HEK293T (cell line): ENCODE results near the gene KIFC3.
"Not testable (repeated sequence)": the region's sequence is repeated elsewhere in the genome, so short reads cannot be mapped to it uniquely, and the experiment has no call there.

ENCODE experiments used
- CTCF ChIA-PET: fragments of 350-600 bp; formaldehyde crosslinking; extraction: SDS; loops from one replicate; lab custom pipeline; 2021; ENCODE audit warnings: antibody characterized with exemption, inconsistent platforms; lab: Yijun Ruan, JAX
- POLR2A ChIA-PET: fragments of 350-600 bp; formaldehyde crosslinking; extraction: SDS; loops from one replicate; lab custom pipeline; 2020; ENCODE audit warnings: antibody characterized with exemption, inconsistent platforms; lab: Yijun Ruan, JAX
- DNase-seq: peaks from one replicate; pipeline ENCODE4 v3.0.0; 2012; ENCODE audit warnings: mixed read lengths; ENCODE audit errors: extremely low spot score
- ARNT ChIP-seq: fragments of 450-650 bp; IDR thresholded peaks from 2 replicates; pipeline ENCODE4 v1.6.1; 2017; ENCODE audit warnings: mild to moderate bottlenecking
- BHLHE40 ChIP-seq: fragments of 450-650 bp; IDR thresholded peaks from 2 replicates; pipeline ENCODE4 v1.6.1; 2016; ENCODE audit warnings: mild to moderate bottlenecking, moderate library complexity, borderline replicate concordance
- CTBP1 ChIP-seq: fragments of 450-650 bp; IDR thresholded peaks from 2 replicates; pipeline ENCODE4 v1.6.1; 2016; ENCODE audit warnings: borderline replicate concordance
- ELF4 ChIP-seq: fragments of 450-650 bp; IDR thresholded peaks from 2 replicates; pipeline ENCODE4 v1.6.1; 2017; ENCODE audit warnings: antibody characterized with exemption
- FOXA1 ChIP-seq: fragments of 450-650 bp; IDR thresholded peaks from 2 replicates; pipeline ENCODE4 v1.6.1; 2016; ENCODE audit warnings: mild to moderate bottlenecking
- FOXK2 ChIP-seq: fragments of 450-650 bp; IDR thresholded peaks from 2 replicates; pipeline ENCODE4 v1.6.1; 2016; ENCODE audit warnings: mild to moderate bottlenecking
- FOXM1 ChIP-seq: fragments of 450-650 bp; IDR thresholded peaks from 2 replicates; pipeline ENCODE4 v1.6.1; 2017; ENCODE audit warnings: mild to moderate bottlenecking, borderline replicate concordance
- HDGF ChIP-seq: fragments of 450-650 bp; IDR thresholded peaks from 2 replicates; pipeline ENCODE4 v1.6.1; 2017; ENCODE audit warnings: antibody characterized with exemption, borderline replicate concordance
- L3MBTL2 ChIP-seq: fragments of 450-650 bp; conservative IDR thresholded peaks from 2 replicates; pipeline ENCODE4 v1.6.1; 2016; ENCODE audit warnings: mild to moderate bottlenecking
- LEF1 ChIP-seq: fragments of 450-650 bp; IDR thresholded peaks from 2 replicates; pipeline ENCODE4 v1.6.1; 2017; ENCODE audit warnings: mild to moderate bottlenecking, borderline replicate concordance
- NFRKB ChIP-seq: fragments of 450-650 bp; IDR thresholded peaks from 2 replicates; pipeline ENCODE4 v1.6.1; 2016; ENCODE audit warnings: mild to moderate bottlenecking, moderate library complexity
- SP1 ChIP-seq: fragments of 450-650 bp; IDR thresholded peaks from 2 replicates; pipeline ENCODE4 v1.6.1; 2017
- SUZ12 ChIP-seq: fragments of 450-650 bp; IDR thresholded peaks from 2 replicates; pipeline ENCODE4 v1.6.1; 2016; ENCODE audit warnings: mild to moderate bottlenecking
- TARDBP ChIP-seq: fragments of 450-650 bp; IDR thresholded peaks from 2 replicates; pipeline ENCODE4 v1.6.1; 2016
- ZNF384 ChIP-seq: fragments of 450-650 bp; IDR thresholded peaks from 2 replicates; pipeline ENCODE4 v1.6.1; 2016
- TF ChIP-seq, protein P1 (sequence below): fragments of 450-650 bp; IDR thresholded peaks from 2 replicates; pipeline ENCODE4 v1.6.1; 2016

KIFC3 gene

DNA sequence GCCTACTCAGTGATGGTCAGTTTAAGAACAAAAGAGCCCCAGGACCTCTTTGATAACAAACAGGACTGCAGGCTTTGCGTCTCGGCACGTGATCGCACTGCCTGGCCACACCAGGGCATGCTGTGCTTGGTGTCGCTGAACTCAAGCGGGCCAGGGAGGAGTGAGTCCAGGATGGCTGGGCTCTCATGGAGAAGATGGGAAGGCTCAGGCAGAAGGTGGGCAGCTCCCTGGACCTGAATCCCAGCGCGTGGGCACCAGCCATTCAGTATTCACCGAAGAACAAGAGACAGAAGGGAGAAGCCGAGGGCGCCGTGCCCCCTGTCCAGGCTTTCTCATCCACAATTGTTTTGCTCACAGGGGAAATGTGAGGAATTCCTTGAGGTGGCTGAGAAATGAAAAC lies 54.8 kb downstream of the KIFC3 start:
- ChIA-PET POLR2A (interaction anchor here (1.5 kb wide), 1 partner anchor 12 kb away, joined by 4 read pairs; the partner anchor contains the start of gene KATNB1), CTCF (interaction anchor here (1.8 kb wide), 1 partner anchor 10 kb away, joined by 6 read pairs; no protein-coding TSS in a partner anchor)
- TF ChIP-seq L3MBTL2 (no peak), SUZ12 (no peak), FOXM1 (no peak), LEF1 (no peak), SP1 (no peak), NFRKB (no peak), FOXK2 (no peak), ZNF384 (no peak), HDGF (no peak), ELF4 (no peak), ARNT (no peak)
- no peak for DNase-seq

DNA sequence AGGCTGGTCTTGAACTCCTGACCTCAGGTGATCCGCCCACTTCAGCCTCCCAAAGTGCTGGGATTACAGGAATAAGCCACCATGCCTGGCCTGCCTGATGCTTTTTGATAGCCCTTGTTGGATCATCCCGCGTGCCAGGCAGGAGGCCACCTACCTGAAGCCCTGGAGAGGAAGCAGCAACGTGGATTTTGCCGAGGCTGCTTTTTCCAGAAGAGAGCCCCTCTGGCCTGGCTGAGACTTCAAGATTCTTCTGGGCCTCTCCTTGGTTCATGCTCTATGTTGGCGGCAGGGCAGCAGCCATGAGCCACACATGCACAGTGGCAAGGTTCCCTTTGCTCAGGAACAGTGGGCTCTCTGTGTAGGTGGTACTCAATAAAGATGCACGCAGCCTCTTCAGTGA lies 55.2 kb downstream of the KIFC3 start:
- ChIA-PET POLR2A (no interaction called here), CTCF (no interaction called here)
- DNase-seq: no peak
- TF ChIP-seq ELF4: no peak
- no peak for TF ChIP-seq FOXA1
- TF ChIP-seq LEF1: no peak
- TF ChIP-seq BHLHE40: no peak
- TF ChIP-seq SP1: no peak
- no peak for TF ChIP-seq FOXM1
- no peak for TF ChIP-seq NFRKB
- TF ChIP-seq, protein P1, sequence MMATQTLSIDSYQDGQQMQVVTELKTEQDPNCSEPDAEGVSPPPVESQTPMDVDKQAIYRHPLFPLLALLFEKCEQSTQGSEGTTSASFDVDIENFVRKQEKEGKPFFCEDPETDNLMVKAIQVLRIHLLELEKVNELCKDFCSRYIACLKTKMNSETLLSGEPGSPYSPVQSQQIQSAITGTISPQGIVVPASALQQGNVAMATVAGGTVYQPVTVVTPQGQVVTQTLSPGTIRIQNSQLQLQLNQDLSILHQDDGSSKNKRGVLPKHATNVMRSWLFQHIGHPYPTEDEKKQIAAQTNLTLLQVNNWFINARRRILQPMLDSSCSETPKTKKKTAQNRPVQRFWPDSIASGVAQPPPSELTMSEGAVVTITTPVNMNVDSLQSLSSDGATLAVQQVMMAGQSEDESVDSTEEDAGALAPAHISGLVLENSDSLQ: no peak
- TF ChIP-seq CTBP1: no peak
- no peak for TF ChIP-seq ZNF384
- no peak for TF ChIP-seq FOXK2
- no peak for TF ChIP-seq TARDBP
- TF ChIP-seq L3MBTL2: no peak
- no peak for TF ChIP-seq HDGF
- no peak for TF ChIP-seq ARNT
- TF ChIP-seq SUZ12: no peak

DNA sequence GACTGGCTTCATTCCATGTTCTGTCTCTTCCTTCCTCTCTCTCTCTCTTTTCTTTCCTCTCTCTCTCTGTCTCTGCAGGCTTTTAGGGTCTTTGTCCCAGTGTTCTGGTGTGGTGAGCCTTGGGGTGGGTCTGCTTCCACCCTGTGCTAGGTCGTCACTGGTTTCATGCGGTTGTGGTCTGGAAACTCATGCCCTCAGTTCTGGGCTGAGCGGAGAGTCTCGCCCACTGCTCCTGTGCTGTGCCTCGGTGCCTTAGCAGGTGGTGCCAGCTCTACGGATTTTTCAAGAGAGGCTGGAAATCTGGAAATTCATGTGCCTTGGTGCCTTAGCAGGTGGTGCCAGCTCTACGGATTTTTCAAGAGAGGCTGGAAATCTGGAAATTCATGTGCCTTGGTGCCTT lies 56.0 kb downstream of the KIFC3 start:
- DNase-seq: not testable (repeated sequence)
- POLR2A ChIA-PET: interaction anchor here (2.4 kb wide), 1 partner anchor 11 kb away, joined by 10 read pairs; the partner anchor contains the start of gene KATNB1
- CTCF ChIA-PET: interaction anchor here (0.7 kb wide), 1 partner anchor 879 kb away, joined by 3 read pairs; no protein-coding TSS in a partner anchor

DNA sequence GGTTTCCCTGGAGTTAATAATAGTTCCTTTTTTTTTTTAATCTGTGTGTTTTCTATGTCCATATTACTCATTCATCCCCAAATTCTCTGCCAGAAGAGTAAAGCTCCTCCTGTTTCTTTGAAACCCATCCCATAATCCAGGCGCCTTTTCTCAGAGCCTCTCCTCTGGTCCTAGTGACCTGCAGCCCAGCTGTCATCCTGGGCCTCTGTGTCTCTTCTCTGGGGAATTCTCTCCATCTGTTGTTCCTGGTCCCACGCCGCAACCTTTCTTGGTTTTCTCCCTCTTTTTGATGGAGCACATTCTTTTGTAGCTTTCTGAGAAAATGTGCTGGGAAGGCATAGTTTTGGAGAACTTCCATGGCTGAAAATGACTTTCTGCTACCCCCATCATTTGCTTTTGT lies 56.5 kb downstream of the KIFC3 start:
- TF ChIP-seq L3MBTL2 (no peak), TARDBP (no peak), NFRKB (no peak), SUZ12 (no peak), FOXM1 (no peak), LEF1 (no peak), HDGF (no peak), CTBP1 (no peak), ELF4 (no peak), ZNF384 (no peak), ARNT (no peak), SP1 (no peak), FOXA1 (no peak), BHLHE40 (no peak), FOXK2 (no peak)
- TF ChIP-seq, protein P1: no peak
- POLR2A ChIA-PET: interaction anchor here (2.4 kb wide), 1 partner anchor 10 kb away, joined by 10 read pairs; the partner anchor contains the start of gene KATNB1
- CTCF ChIA-PET: interaction anchor here (0.7 kb wide), 1 partner anchor 878 kb away, joined by 3 read pairs; no protein-coding TSS in a partner anchor
- no peak for DNase-seq

DNA sequence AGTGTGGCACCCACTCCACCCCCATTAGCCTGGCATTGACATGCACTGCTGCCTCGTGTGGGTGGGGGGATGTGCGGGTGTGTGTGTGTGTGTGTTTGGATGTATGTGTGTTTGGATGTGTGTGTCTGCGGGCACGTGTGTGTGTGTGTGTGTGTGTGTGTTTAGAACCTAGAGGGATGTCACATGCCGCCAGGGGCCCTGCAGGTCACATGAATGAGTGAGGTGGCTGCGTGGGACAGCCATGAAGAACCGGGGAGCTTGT lies 57.7 kb downstream of the KIFC3 start:
- POLR2A ChIA-PET: interaction anchor here (1.0 to 2.4 kb wide), 2 partner anchors 9 to 13 kb away, joined by 3 to 10 read pairs; partner anchors contain the start of gene KATNB1
- no peak for DNase-seq
- TF ChIP-seq L3MBTL2: no peak
- TF ChIP-seq TARDBP: no peak
- no peak for TF ChIP-seq SP1
- no peak for TF ChIP-seq BHLHE40
- no peak for TF ChIP-seq FOXM1
- no peak for TF ChIP-seq ARNT
- TF ChIP-seq ELF4: no peak
- TF ChIP-seq, protein P1: no peak
- TF ChIP-seq CTBP1: no peak
- no peak for TF ChIP-seq ZNF384
- no peak for TF ChIP-seq FOXA1
- no peak for TF ChIP-seq NFRKB
- TF ChIP-seq LEF1: no peak
- no peak for TF ChIP-seq FOXK2
- no peak for TF ChIP-seq HDGF
- no peak for TF ChIP-seq SUZ12
- CTCF ChIA-PET: no interaction called here

DNA sequence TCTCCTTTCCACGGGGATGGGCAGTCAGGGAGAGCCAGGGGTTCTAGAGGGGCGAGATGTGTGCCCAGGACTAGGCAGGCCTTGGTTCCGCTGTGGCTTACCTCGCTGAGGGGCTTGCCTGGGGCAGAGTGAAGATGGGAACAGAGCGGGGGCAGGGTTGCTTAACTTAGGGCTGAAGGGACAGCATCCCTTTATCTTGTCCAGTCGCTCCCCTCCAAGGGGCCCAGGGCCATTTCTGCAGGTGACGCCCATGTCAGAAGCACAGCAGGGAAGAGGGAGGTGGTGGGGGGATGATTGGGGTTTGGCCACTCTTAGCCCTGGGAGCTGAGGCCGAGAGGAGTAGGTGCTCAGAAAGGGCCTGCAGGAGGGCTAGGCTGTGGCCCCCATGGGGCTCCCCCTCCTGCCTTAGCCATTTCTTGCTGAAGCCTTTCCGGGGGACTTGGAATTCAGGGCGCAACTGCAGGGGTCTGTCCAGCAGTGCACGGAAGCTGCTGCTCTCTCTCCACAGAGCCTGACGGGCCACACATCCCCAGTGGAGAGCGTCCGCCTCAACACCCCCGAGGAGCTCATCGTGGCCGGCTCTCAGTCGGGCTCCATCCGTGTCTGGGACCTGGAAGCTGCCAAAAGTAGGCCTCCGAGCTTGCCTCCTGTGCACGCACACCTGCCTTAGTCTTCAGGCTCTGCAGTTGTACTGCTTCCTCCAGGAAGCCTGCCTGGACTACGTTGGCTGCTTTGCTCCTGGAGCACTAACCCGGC lies 58.2 kb downstream of the KIFC3 start:
- DNase-seq: no peak
- CTCF ChIA-PET: no interaction called here
- POLR2A ChIA-PET: interaction anchor here (1.0 to 2.4 kb wide), 2 partner anchors 8 to 13 kb away, joined by 3 to 10 read pairs; partner anchors contain the start of gene KATNB1
- TF ChIP-seq ARNT (no peak), SP1 (no peak), BHLHE40 (no peak), SUZ12 (no peak), FOXK2 (no peak), TARDBP (no peak), LEF1 (no peak), FOXM1 (no peak), L3MBTL2 (no peak), ELF4 (no peak), ZNF384 (no peak), FOXA1 (no peak), NFRKB (no peak), HDGF (no peak), CTBP1 (no peak)
- TF ChIP-seq, protein P1: no peak
